Esophagus muscularis mucosa (tissue), 4 donors: ENCODE results near the gene ZNF337. TPM values are rescaled to one million over a fixed set of nuclear protein-coding genes. Genes with fewer than 3 reads are reported as not detected.
"Not testable (repeated sequence)": the region's sequence is repeated elsewhere in the genome, so short reads cannot be mapped to it uniquely, and the experiment has no call there.

Source experiments
- DNase-seq: peaks from one replicate; pipeline ENCODE4 v3.0.0-alpha.2; 2017; ENCODE audit errors: extremely low spot score
- H3K27ac ChIP-seq, 4 donors: fragments of 200-600 bp; sonication (generic); replicated peaks in 1 of 4; 1 replicate in 3 of 4; 2 replicates in 1 of 4; pipeline ENCODE4 v1.5.1; 2016 to 2019; ENCODE audit warnings: mild to moderate bottlenecking in 1 of 4
- H3K27me3 ChIP-seq, 4 donors: fragments of 200-600 bp; sonication (generic); one replicate each; pipeline versions ENCODE4 v1.5.1 to v1.6.0; 2016 to 2019
- H3K36me3 ChIP-seq, 4 donors: fragments of 200-600 bp; sonication (generic); one replicate each; pipeline ENCODE4 v1.5.1; 2016 to 2019
- H3K4me1 ChIP-seq, 4 donors: fragments of 200-600 bp; sonication (generic); one replicate each; pipeline ENCODE4 v1.5.1; 2016 to 2019
- H3K4me3 ChIP-seq, 4 donors: fragments of 200-600 bp; sonication (generic); 1 replicate in 2 of 4; 2 replicates in 2 of 4; pipeline ENCODE4 v1.5.1; 2016 to 2019; ENCODE audit warnings: mild to moderate bottlenecking in 4 of 4, moderate library complexity in 1 of 4
- H3K9me3 ChIP-seq, 4 donors: fragments of 200-600 bp; sonication (generic); 1 replicate in 3 of 4; 2 replicates in 1 of 4; pipeline ENCODE4 v1.5.1; 2016 to 2019
- CTCF ChIP-seq, 3 experiments: fragments of 200-600 bp in 2 of 3; fragments of 450-650 bp in 1 of 3; sonication (generic) in 2 of 3; IDR thresholded peaks; one replicate each; pipeline ENCODE4 v1.5.1; 2017 to 2019; ENCODE audit warnings: antibody characterized with exemption in 3 of 3, mild to moderate bottlenecking in 2 of 3, moderate library complexity in 1 of 3
- EP300 ChIP-seq: sonication (generic); formaldehyde crosslinking; IDR thresholded peaks from one replicate; pipeline ENCODE4 v1.6.1; 2017; ENCODE audit warnings: antibody characterized with exemption
- POLR2A ChIP-seq: fragments of 450-650 bp; IDR thresholded peaks from one replicate; pipeline ENCODE4 v1.6.1; 2017; ENCODE audit warnings: antibody characterized with exemption, moderate library complexity, mild to moderate bottlenecking, low read depth
- POLR2AphosphoS5 ChIP-seq, 2 donors: sonication (generic); formaldehyde crosslinking; IDR thresholded peaks; one replicate each; pipeline ENCODE4 v1.6.1; 2017; ENCODE audit warnings: antibody characterized with exemption in 2 of 2
- WGBS: methylation state at CpG from one replicate; pipeline ENCODE4 v1.1.5; 2018; 5-methylcytosine and 5-hydroxymethylcytosine counted together
- intact Hi-C: fragments of 100-400 bp; cut with DNase I; formaldehyde crosslinking; loops from one replicate; pipeline ENCODE4 v1.15.1; 2023
- total RNA-seq, 4 donors: library from RNA; depleted of rRNA; stranded (reverse); fragments of >200 nt; gene quantifications; one replicate each; pipeline versions ENCODE4 v1.1.0 to v1.2.1, GENCODE V29; 2016

Gene ZNF337
- total RNA-seq, 4 donors from 2014 or later = 13.1 to 17.0 (median 14.8) TPM

- H3K27ac ChIP-seq = no peak overlapping the region
- H3K9me3 ChIP-seq = peaks cover 0 to 28% (median 18%) of the 10 kb centered on the region in 4 donors
- H3K36me3 ChIP-seq = peaks cover 0 to 4% (median 0%) of the 10 kb centered on the region in 4 donors
- H3K4me1 ChIP-seq = no peaks in the 10 kb centered on the region
- WGBS = 87% methylated on average over 1 of the region's 1 CpG
- TF ChIP-seq POLR2A = no peak
- no peak for TF ChIP-seq EP300
- no peak for TF ChIP-seq POLR2AphosphoS5 (IDR thresholded peaks at IDR 0.05)
- TF ChIP-seq CTCF (IDR thresholded peaks at IDR 0.05) = no peak
- H3K4me3 ChIP-seq = no peak overlapping the region
- DNase-seq = no peak
- intact Hi-C loops = no loop called here
- H3K27me3 ChIP-seq = no peaks in the 10 kb centered on the region
These were observed 29.7 kb upstream of the ZNF337 start for GRCh38 chr20:25726357-25726756.

- H3K9me3 ChIP-seq = peaks cover 0 to 28% (median 18%) of the 10 kb centered on the region in 4 donors
These were observed 29.0 kb upstream of the ZNF337 start for GRCh38 chr20:25725639-25726038.

GRCh38 chr20:25723975-25724374 is 27.3 kb upstream of the ZNF337 start:
- WGBS = 93% methylated on average over 2 of the region's 2 CpGs
- H3K9me3 ChIP-seq = peaks cover 0 to 28% (median 18%) of the 10 kb centered on the region in 4 donors
- H3K36me3 ChIP-seq = peaks cover 0 to 18% (median 2%) of the 10 kb centered on the region in 4 donors
- DNase-seq = no peak
- H3K27me3 ChIP-seq = no peaks in the 10 kb centered on the region
- TF ChIP-seq EP300 (no peak), POLR2A (no peak), POLR2AphosphoS5 (IDR thresholded peaks at IDR 0.05) (no peak), CTCF (IDR thresholded peaks at IDR 0.05) (no peak)
- intact Hi-C loops = no loop called here
- H3K27ac ChIP-seq = no peak overlapping the region
- H3K4me1 ChIP-seq = no peaks in the 10 kb centered on the region
- no peak overlapping the region for H3K4me3 ChIP-seq

More at GRCh38 chr20:25725639-25726038, 29.0 kb upstream of the ZNF337 start:
- no peak overlapping the region for H3K4me3 ChIP-seq
- intact Hi-C loops = no loop called here
- TF ChIP-seq POLR2AphosphoS5 (IDR thresholded peaks at IDR 0.05) (no peak), EP300 (no peak), POLR2A (no peak), CTCF (IDR thresholded peaks at IDR 0.05) (no peak)
- no peak overlapping the region for H3K27ac ChIP-seq
- H3K4me1 ChIP-seq = no peaks in the 10 kb centered on the region
- no peak for DNase-seq
- peaks cover 0 to 4% (median 1%) of the 10 kb centered on the region in 4 donors for H3K36me3 ChIP-seq
- no peaks in the 10 kb centered on the region for H3K27me3 ChIP-seq

- peaks cover 0 to 18% (median 0%) of the 10 kb centered on the region in 4 donors for H3K36me3 ChIP-seq
- no peak for DNase-seq
- 96% methylated on average over 4 of the region's 7 CpGs for WGBS
- H3K4me1 ChIP-seq = no peaks in the 10 kb centered on the region
- H3K27me3 ChIP-seq = no peaks in the 10 kb centered on the region
- H3K9me3 ChIP-seq = peaks cover 0 to 14% (median 3%) of the 10 kb centered on the region in 4 donors
- TF ChIP-seq POLR2A (no peak), EP300 (no peak), POLR2AphosphoS5 (IDR thresholded peaks at IDR 0.05) (no peak), CTCF (IDR thresholded peaks at IDR 0.05) (no peak)
- no peak overlapping the region for H3K4me3 ChIP-seq
- H3K27ac ChIP-seq = no peak overlapping the region
- intact Hi-C loops = no loop called here
These were observed 23.6 kb upstream of the ZNF337 start for GRCh38 chr20:25720285-25720684.

- WGBS = 90% methylated on average over 18 of the region's 20 CpGs
- Histone ChIP-seq H3K9me3 (peaks cover 0 to 12% (median 0%) of the 10 kb centered on the region in 4 donors), H3K36me3 (peaks cover 0 to 18% (median 0%) of the 10 kb centered on the region in 4 donors)
- H3K4me3 ChIP-seq, H3K4me1 ChIP-seq, H3K27me3 ChIP-seq, DNase-seq, H3K27ac ChIP-seq, intact Hi-C loops: not testable (repeated sequence)
These were observed 22.5 kb upstream of the ZNF337 start for GRCh38 chr20:25718896-25719809.
